IPS-NIHi7 (cell line): Measurements from ENCODE around the gene NSUN2.

Source experiments
- DNase-seq: peaks from one replicate; pipeline ENCODE4 v3.0.0; 2012; ENCODE audit warnings: mixed read lengths; ENCODE audit errors: extremely low spot score

Gene NSUN2

GRCh38 chr5:6604341-6604740, 28.5 kb downstream of the NSUN2 start:
- DNase-seq: no peak

GRCh38 chr5:6603643-6604042, 29.2 kb downstream of the NSUN2 start:
- DNase-seq: no peak

GRCh38 chr5:6602441-6602840, 30.4 kb downstream of the NSUN2 start:
- no peak for DNase-seq

- no peak for DNase-seq
Measured at GRCh38 chr5:6601816-6602215, 31.0 kb downstream of the NSUN2 start.

GRCh38 chr5:6601271-6601670, 31.6 kb downstream of the NSUN2 start:
- no peak for DNase-seq

- no peak for DNase-seq
Measured at GRCh38 chr5:6599739-6600138, 33.1 kb downstream of the NSUN2 start.

- DNase-seq: no peak
Measured at GRCh38 chr5:6598351-6598900, 34.4 kb downstream of the NSUN2 start.

GRCh38 chr5:6597557-6597956, 35.3 kb downstream of the NSUN2 start:
- no peak for DNase-seq

- no peak for DNase-seq
Measured at GRCh38 chr5:6596388-6596787, 36.5 kb downstream of the NSUN2 start.

GRCh38 chr5:6595405-6595804, 37.4 kb downstream of the NSUN2 start:
- no peak for DNase-seq

GRCh38 chr5:6594066-6594465, 38.8 kb downstream of the NSUN2 start:
- no peak for DNase-seq

GRCh38 chr5:6593148-6594016, 39.5 kb downstream of the NSUN2 start:
- no peak for DNase-seq

- DNase-seq: no peak
Measured at GRCh38 chr5:6592601-6593000, 40.2 kb downstream of the NSUN2 start.

- no peak for DNase-seq
Measured at GRCh38 chr5:6591671-6592288, 41.1 kb downstream of the NSUN2 start.

GRCh38 chr5:6590581-6590980, 42.3 kb downstream of the NSUN2 start:
- no peak for DNase-seq

- DNase-seq: no peak
Measured at GRCh38 chr5:6587171-6587570, 45.7 kb downstream of the NSUN2 start.

- DNase-seq: no peak
Measured at GRCh38 chr5:6586647-6587042, 46.2 kb downstream of the NSUN2 start.

GRCh38 chr5:6585939-6586646, 46.8 kb downstream of the NSUN2 start:
- DNase-seq: no peak

- DNase-seq: no peak
Measured at GRCh38 chr5:6585168-6585567, 47.7 kb downstream of the NSUN2 start.

GRCh38 chr5:6584727-6585126, 48.1 kb downstream of the NSUN2 start:
- DNase-seq: no peak

GRCh38 chr5:6584101-6584645, 48.7 kb downstream of the NSUN2 start:
- DNase-seq: no peak
